AML-193 (cell line): ENCODE measurements around the gene MXD3.
"Not testable (repeated sequence)": the region's sequence is repeated elsewhere in the genome, so short reads cannot be mapped to it uniquely, and the experiment has no call there.

Experiments
- DNase-seq, 2 experiments: peaks; one replicate each; lab custom pipeline; 2025; lab: John Stamatoyannopoulos, UW

MXD3 gene

DNA sequence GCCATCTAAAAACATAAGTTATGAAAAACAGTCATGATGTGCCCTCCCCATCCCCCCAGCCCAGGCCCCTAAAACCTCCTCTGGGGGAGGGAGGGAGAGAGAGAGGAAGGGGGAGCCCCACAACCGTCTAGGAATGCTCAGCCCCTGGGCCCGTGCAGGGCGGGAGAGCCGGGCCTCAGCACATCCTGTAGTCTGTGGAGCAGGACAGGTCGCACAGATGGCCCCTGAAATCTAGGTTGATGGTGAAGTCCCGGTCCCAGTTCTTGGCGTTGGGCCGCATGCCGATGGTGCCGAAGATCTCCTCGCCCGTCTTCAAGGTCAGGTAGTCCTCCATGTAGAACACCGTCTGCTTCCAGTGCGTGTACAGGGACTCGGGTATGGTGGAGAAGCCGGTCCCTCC is 46.3 kb downstream of the MXD3 start:
- DNase-seq = no peak

DNA sequence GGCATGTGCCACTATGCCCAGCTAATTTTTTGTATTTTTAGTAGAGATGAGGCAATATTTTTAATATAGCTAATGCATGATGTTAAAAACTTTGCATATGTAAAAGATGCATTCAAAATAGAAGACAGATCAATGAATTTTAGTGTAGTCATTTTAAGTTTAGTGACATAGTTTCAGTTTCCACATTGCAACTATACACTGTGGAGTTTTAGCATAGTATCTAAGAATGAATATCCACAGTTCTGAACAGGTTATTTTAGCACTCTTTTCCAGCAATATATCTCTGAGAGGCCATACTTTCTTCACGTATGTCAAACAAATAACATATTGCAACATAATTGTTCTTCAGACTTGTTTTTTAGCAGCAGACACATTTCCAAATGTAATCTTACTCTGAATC is 47.5 kb downstream of the MXD3 start:
- DNase-seq = no peak

DNA sequence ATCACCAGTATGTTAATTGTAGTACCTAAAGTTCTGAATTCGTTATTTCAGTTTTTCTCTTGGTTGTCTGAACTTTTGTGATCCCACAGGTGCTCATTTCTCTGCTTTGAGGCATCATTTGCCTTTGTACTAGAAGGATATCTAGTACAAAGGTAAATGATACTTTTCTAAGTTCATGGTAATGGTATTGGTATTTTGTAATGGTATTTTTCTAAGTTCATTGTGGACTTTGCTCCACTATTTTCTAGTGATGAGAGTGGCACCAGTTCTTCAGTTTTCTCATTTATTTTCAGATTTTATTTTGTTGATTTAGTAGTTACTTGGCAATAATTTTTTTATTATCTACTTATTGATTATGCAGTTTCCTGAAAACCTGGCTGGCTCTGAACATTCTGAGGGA is 50.2 kb downstream of the MXD3 start:
- DNase-seq = no peak

DNA sequence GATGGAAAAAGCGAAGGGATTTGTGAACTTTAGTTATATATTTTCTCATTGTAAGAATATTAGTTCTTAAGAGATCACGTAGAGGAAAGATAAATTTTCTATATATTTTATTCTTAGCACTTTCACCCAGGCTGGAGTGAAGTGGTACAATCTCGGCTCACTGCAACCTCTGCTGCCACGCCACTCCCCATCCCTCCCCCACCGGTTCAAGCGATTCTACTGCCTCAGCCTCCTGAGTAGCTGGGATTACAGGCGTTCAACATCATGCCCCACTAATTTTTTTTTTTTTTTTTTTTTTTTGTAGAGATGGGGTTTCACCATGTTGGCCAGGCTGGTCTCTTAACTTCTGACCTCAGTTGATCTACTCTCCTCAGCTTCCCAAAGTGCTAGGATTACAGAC is 50.7 kb downstream of the MXD3 start:
- DNase-seq = no peak

DNA sequence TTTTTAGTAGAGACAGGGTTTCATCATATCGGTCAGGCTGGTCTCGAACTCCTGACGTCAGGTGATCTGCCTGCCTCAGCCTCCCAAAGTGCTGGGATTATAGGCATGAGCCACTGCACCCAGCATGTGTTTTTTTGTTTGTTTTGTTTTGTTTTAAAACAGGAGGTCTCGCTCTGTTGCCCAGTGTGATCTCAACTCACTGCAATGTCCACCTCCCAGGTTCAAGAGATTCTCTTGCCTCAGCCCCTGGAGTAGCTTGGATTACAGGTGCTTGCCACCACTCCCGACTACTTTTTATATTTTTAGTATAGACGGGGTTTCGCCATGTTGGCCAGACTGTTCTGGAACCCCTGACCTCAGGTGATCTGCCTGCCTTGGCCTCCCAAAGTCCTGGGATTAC is 53.0 kb downstream of the MXD3 start:
- not testable (repeated sequence) for DNase-seq
